Smooth muscle cell (in vitro differentiated cells): ENCODE results near the gene TMEM94. TPM values are rescaled to one million over a fixed set of nuclear protein-coding genes. Genes with fewer than 3 reads are reported as not detected.
A peak's percentile ranks its signal among the peaks of the same experiment; 100 is the strongest.
"Not testable (repeated sequence)": the region's sequence is repeated elsewhere in the genome, so short reads cannot be mapped to it uniquely, and the experiment has no call there.

Source experiments
- DNase-seq: peaks from one replicate; lab custom pipeline; 2025; ENCODE audit not compliant: unreplicated experiment; lab: John Stamatoyannopoulos, UW
- H2AFZ ChIP-seq: fragments of 200-600 bp; sonication (generic); 2 replicates; pipeline ENCODE4 v1.6.0; 2016; ENCODE audit warnings: antibody characterized with exemption, low read depth, mild to moderate bottlenecking
- H3F3A ChIP-seq: fragments of 200-600 bp; sonication (generic); 2 replicates; pipeline ENCODE4 v1.6.0; 2017; ENCODE audit warnings: antibody characterized with exemption, low read depth
- H3K27ac ChIP-seq: fragments of 200-600 bp; sonication (generic); 2 replicates; pipeline ENCODE4 v1.5.1; 2016; ENCODE audit warnings: low read depth, mild to moderate bottlenecking
- H3K27me3 ChIP-seq: fragments of 200-600 bp; sonication (generic); 2 replicates; pipeline ENCODE4 v1.6.1; 2016; ENCODE audit warnings: low read depth, mild to moderate bottlenecking
- H3K36me3 ChIP-seq: fragments of 200-600 bp; sonication (generic); 2 replicates; pipeline ENCODE4 v1.5.1; 2016; ENCODE audit warnings: low read depth
- H3K4me1 ChIP-seq: fragments of 200-600 bp; sonication (generic); 2 replicates; pipeline ENCODE4 v1.5.1; 2016; ENCODE audit warnings: low read depth
- H3K4me2 ChIP-seq: fragments of 200-600 bp; sonication (generic); 2 replicates; pipeline ENCODE4 v1.6.0; 2016; ENCODE audit warnings: mild to moderate bottlenecking
- H3K4me3 ChIP-seq: fragments of 200-600 bp; sonication (generic); 2 replicates; pipeline ENCODE4 v1.5.1; 2016; ENCODE audit warnings: mild to moderate bottlenecking
- H3K79me2 ChIP-seq: fragments of 200-600 bp; sonication (generic); 2 replicates; pipeline ENCODE4 v1.6.0; 2016; ENCODE audit warnings: low read depth, mild to moderate bottlenecking
- H3K9ac ChIP-seq: fragments of 200-600 bp; sonication (generic); 2 replicates; pipeline ENCODE4 v1.6.0; 2016; ENCODE audit warnings: low read depth
- H3K9me3 ChIP-seq: fragments of 200-600 bp; sonication (generic); replicated peaks from 2 replicates; pipeline ENCODE4 v1.5.1; 2016; ENCODE audit warnings: low read depth
- H4K20me1 ChIP-seq: fragments of 200-600 bp; sonication (generic); 2 replicates; pipeline ENCODE4 v1.6.0; 2016; ENCODE audit warnings: low read depth
- WGBS: methylation state at CpG from one replicate; pipeline ENCODE4 v1.1.7; 2016; ENCODE audit warnings: low lambda C conversion rate; 5-methylcytosine and 5-hydroxymethylcytosine counted together
- polyA plus RNA-seq: library from polyadenylated mRNA; unstranded; fragments of >200 nt; fragmentation: Nextera tagmentation; extraction: Ambion mirVana; gene quantifications from 2 replicates; pipeline ENCODE4 v1.2.1, GENCODE V29; 2016
- total RNA-seq: library from RNA; depleted of rRNA; stranded (reverse); fragments of >200 nt; gene quantifications from 2 replicates; pipeline ENCODE4 v1.2.3, GENCODE V29; 2014
- TF ChIP-seq, protein P1 (sequence below): fragments of 200-600 bp; sonication (generic); IDR thresholded peaks from 2 replicates; pipeline ENCODE4 v1.5.1; 2017; ENCODE audit warnings: borderline replicate concordance, mild to moderate bottlenecking, antibody characterized with exemption; ENCODE audit not compliant: insufficient read depth, poor library complexity, severe bottlenecking

Gene TMEM94
- total and polyA plus RNA-seq, 2 experiments from 2014 or later: 26.3 to 35.9 TPM

DNA sequence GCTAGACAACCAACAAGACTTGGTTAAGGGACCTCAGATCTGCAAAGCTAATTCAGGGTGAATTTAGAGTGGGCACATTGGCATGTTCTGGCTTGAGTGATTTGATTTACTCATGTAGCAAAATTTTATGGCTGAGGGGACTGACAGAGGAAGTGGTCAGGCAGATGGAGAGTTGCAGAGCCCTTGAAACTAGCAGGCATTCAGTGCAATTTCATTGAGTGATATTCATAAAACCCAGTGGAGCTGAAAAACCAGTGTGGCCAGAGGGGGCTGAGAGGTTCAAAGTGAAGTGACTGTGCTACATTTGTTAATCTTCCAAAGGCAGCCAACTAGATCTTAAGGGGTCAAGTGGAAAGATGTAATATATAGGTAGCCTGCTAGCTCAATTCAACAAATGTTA lies 2.2 kb upstream of the TMEM94 start:
- Histone ChIP-seq H3K4me3 (no peak overlapping the region), H3K9me3 (no peaks in the 10 kb centered on the region), H2AFZ (no peak overlapping the region), H3K27me3 (no peaks in the 10 kb centered on the region), H3K9ac (no peak overlapping the region), H4K20me1 (peaks cover 4% of the 10 kb centered on the region), H3F3A (no peaks in the 10 kb centered on the region), H3K36me3 (no peaks in the 10 kb centered on the region), H3K4me1 (peaks cover 17% of the 10 kb centered on the region), H3K4me2 (no peak overlapping the region), H3K79me2 (peaks cover 9% of the 10 kb centered on the region), H3K27ac (no peak overlapping the region)
- DNase-seq: no peak
- TF ChIP-seq, protein P1, sequence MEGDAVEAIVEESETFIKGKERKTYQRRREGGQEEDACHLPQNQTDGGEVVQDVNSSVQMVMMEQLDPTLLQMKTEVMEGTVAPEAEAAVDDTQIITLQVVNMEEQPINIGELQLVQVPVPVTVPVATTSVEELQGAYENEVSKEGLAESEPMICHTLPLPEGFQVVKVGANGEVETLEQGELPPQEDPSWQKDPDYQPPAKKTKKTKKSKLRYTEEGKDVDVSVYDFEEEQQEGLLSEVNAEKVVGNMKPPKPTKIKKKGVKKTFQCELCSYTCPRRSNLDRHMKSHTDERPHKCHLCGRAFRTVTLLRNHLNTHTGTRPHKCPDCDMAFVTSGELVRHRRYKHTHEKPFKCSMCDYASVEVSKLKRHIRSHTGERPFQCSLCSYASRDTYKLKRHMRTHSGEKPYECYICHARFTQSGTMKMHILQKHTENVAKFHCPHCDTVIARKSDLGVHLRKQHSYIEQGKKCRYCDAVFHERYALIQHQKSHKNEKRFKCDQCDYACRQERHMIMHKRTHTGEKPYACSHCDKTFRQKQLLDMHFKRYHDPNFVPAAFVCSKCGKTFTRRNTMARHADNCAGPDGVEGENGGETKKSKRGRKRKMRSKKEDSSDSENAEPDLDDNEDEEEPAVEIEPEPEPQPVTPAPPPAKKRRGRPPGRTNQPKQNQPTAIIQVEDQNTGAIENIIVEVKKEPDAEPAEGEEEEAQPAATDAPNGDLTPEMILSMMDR: no peak

DNA sequence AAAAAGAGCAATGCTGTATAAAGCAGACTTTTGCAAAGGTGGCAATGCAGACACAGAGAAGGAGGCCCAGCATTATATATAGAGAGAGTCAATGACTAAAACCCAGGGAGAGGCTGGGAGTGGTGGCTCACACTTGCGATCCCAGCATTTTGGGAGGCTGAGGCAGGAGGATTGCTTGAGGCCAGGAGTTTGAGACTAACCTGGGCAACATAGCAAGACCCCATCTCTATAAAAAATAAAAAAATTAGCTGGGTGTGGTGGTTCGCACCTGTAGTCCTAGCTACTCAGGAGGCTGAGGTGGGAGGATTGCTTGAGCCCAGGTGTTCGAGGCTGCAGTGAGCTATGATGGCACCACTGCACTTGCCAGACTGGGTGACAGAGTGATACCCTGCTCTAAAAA lies 1.8 kb upstream of the TMEM94 start:
- H3K4me2 ChIP-seq, DNase-seq, H3K27me3 ChIP-seq, H3K4me3 ChIP-seq, H3K9me3 ChIP-seq, H3K79me2 ChIP-seq, H3K36me3 ChIP-seq, H4K20me1 ChIP-seq, H3K9ac ChIP-seq, H3K27ac ChIP-seq, H2AFZ ChIP-seq, H3F3A ChIP-seq: not testable (repeated sequence)
- 96% methylated on average over 3 of the region's 3 CpGs for WGBS
- peaks cover 17% of the 10 kb centered on the region for H3K4me1 ChIP-seq

DNA sequence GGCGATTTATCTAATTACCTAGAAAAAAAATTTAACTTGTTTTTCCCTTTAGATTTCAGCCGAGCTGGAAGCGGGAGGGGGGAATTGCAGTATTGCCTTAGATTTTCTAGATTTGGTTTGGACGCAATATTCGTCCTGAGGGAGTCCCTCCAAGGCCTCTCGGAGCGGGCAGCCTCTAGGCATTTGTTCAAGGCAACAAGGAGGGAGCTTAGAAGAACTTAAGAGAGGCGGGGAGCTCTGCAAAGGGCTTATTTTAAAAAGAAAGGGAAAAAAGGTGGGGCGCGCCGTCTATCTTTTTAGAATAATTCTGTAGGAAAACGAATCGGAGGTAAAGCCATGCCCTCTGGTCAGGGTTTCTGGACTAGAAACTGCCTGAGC lies 407 bp upstream of the TMEM94 start:
- Histone ChIP-seq H3K27me3 (no peaks in the 10 kb centered on the region), H3K27ac (peak overlapping the region; percentile 79), H2AFZ (peak overlapping the region; percentile 97), H3K4me2 (peak overlapping the region; percentile 96), H3K9me3 (no peaks in the 10 kb centered on the region), H3K79me2 (peaks cover 15% of the 10 kb centered on the region), H3K4me1 (peaks cover 17% of the 10 kb centered on the region), H3K9ac (peak overlapping the region; percentile 60), H3F3A (no peaks in the 10 kb centered on the region), H3K36me3 (no peaks in the 10 kb centered on the region), H3K4me3 (peak overlapping the region; percentile 66), H4K20me1 (peaks cover 17% of the 10 kb centered on the region)
- DNase-seq: no peak
- 10% methylated on average over 13 of the region's 13 CpGs for WGBS
- TF ChIP-seq, protein P1: no peak

DNA sequence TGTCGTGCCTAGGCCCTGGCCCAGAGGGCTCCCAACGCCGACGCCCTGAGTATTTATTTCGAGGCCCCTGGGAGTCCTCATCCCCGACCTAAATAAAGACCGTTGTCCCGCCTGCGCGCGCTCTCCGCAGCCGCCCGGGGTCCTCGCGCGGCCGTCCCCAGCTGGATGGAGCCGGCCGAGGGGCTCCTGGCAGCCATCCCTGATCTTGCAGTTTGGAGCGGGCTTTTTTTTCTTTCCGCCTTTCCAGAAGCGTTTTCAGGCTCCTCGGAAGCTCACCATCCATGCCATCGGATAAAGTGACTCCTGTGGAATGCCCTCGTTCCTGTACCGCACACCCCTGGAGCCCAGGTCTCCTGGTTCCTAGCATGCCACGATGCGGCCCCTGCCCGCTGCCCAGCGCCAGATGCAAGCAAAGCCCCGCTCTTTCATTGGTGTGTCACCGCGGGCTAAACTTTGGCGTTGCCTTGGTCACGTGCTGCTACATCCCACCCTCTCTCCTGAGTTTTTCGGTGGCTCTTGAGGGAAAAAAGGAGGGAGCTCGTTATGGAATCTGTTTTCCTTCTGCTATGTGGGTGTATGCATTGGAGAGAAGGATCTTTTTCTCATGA lies 716 bp downstream of the TMEM94 start:
- H2AFZ ChIP-seq: peak overlapping the region; percentile 73
- peak overlapping the region; percentile 68 for H3K9ac ChIP-seq
- H4K20me1 ChIP-seq: peaks cover 25% of the 10 kb centered on the region
- no peaks in the 10 kb centered on the region for H3F3A ChIP-seq
- 2% methylated on average over 38 of the region's 38 CpGs for WGBS
- H3K4me1 ChIP-seq: peaks cover 17% of the 10 kb centered on the region
- H3K4me2 ChIP-seq: peak overlapping the region; percentile 96
- no peaks in the 10 kb centered on the region for H3K9me3 ChIP-seq
- no peaks in the 10 kb centered on the region for H3K36me3 ChIP-seq
- DNase-seq: peak; percentile 45
- TF ChIP-seq, protein P1: no peak
- H3K27ac ChIP-seq: peak overlapping the region; percentile 40
- peak overlapping the region; percentile 66 for H3K4me3 ChIP-seq
- no peaks in the 10 kb centered on the region for H3K27me3 ChIP-seq
- H3K79me2 ChIP-seq: peaks cover 22% of the 10 kb centered on the region
